ENCODE data around the gene ARF3. TPM values are rescaled to one million over a fixed set of nuclear protein-coding genes. Genes with fewer than 3 reads are reported as not detected.

ARF3 gene
- total RNA-seq, 1 donor from 2014 or later: 162 TPM

DNA sequence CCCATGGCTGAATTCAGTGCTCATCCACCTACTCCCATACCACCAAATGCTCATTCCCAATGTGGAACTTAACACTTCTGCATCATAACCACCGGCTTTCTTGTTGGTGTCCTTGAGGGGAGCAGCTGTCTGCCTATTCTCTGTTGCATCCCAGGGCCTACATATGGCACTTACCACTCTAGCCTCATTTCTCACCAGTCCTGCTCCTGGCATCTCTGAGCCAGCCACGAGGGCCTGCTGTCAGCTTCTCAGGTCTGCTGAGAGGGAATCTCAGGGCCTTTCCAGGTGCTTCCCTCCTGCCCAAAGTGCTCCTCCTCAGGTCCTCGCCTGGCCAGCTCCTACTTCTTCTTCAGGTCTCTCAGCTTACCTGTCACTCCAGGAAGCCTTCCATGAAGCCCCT lies 67.6 kb downstream of the ARF3 start:
- Mint-ChIP-seq H3K27me3 (ENCODE audit: unreplicated experiment) (peaks cover 9% of the 10 kb centered on the region), H3K4me3 (ENCODE audit: unreplicated experiment) (no peak overlapping the region), H3K4me1 (ENCODE audit: low read depth, unreplicated experiment) (peaks cover 4% of the 10 kb centered on the region), H3K9me3 (ENCODE audit: unreplicated experiment) (peaks cover 4% of the 10 kb centered on the region), H3K36me3 (ENCODE audit: unreplicated experiment) (no peaks in the 10 kb centered on the region), H3K27ac (ENCODE audit: unreplicated experiment) (no peak overlapping the region)
- TF ChIP-seq, protein P1, sequence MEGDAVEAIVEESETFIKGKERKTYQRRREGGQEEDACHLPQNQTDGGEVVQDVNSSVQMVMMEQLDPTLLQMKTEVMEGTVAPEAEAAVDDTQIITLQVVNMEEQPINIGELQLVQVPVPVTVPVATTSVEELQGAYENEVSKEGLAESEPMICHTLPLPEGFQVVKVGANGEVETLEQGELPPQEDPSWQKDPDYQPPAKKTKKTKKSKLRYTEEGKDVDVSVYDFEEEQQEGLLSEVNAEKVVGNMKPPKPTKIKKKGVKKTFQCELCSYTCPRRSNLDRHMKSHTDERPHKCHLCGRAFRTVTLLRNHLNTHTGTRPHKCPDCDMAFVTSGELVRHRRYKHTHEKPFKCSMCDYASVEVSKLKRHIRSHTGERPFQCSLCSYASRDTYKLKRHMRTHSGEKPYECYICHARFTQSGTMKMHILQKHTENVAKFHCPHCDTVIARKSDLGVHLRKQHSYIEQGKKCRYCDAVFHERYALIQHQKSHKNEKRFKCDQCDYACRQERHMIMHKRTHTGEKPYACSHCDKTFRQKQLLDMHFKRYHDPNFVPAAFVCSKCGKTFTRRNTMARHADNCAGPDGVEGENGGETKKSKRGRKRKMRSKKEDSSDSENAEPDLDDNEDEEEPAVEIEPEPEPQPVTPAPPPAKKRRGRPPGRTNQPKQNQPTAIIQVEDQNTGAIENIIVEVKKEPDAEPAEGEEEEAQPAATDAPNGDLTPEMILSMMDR (IDR thresholded peaks at IDR 0.05; ENCODE audit: partially characterized antibody, unreplicated experiment): no peak
- no peak for DNase-seq

Other genes with a start within 250 kb of the ARF3 start
- gene CCNT1, start 240.8 kb downstream of the ARF3 start, total RNA-seq (ENCODE audit: unreplicated experiment): 42.5 TPM
- gene ADCY6, start 168.4 kb downstream of the ARF3 start, total RNA-seq (ENCODE audit: unreplicated experiment): 17.4 TPM
- 155 TPM for gene CACNB3, start 139.0 kb downstream of the ARF3 start, total RNA-seq (ENCODE audit: unreplicated experiment)
- 65.7 TPM for gene DDX23, start 105.3 kb downstream of the ARF3 start, total RNA-seq (ENCODE audit: unreplicated experiment)
- gene RND1, start 91.6 kb downstream of the ARF3 start, total RNA-seq (ENCODE audit: unreplicated experiment): 1.8 TPM
- 12.3 TPM for gene FKBP11, start 32.0 kb downstream of the ARF3 start, total RNA-seq (ENCODE audit: unreplicated experiment)
- not detected for gene WNT10B, start 14.2 kb upstream of the ARF3 start, total RNA-seq (ENCODE audit: unreplicated experiment)
- not detected for gene WNT1, start 20.8 kb upstream of the ARF3 start, total RNA-seq (ENCODE audit: unreplicated experiment)
- 6.4 TPM for gene DDN, start 41.9 kb upstream of the ARF3 start, total RNA-seq (ENCODE audit: unreplicated experiment)
- gene PRKAG1, start 61.3 kb upstream of the ARF3 start, total RNA-seq (ENCODE audit: unreplicated experiment): 58.2 TPM
- gene KMT2D, start 103.3 kb upstream of the ARF3 start, total RNA-seq (ENCODE audit: unreplicated experiment): 144 TPM
- 2.3 TPM for gene RHEBL1, start 112.5 kb upstream of the ARF3 start, total RNA-seq (ENCODE audit: unreplicated experiment)
- gene DHH, start 137.3 kb upstream of the ARF3 start, total RNA-seq (ENCODE audit: unreplicated experiment): 1.2 TPM
- gene LMBR1L, start 153.4 kb upstream of the ARF3 start, total RNA-seq (ENCODE audit: unreplicated experiment): 371 TPM
- 924 TPM for gene TUBA1B, start 173.9 kb upstream of the ARF3 start, total RNA-seq (ENCODE audit: unreplicated experiment)
- gene TUBA1A, start 231.6 kb upstream of the ARF3 start, total RNA-seq (ENCODE audit: unreplicated experiment): 7,184 TPM